Transverse colon (tissue), 4 donors: ENCODE results near the gene SSH2. TPM values are rescaled to one million over a fixed set of nuclear protein-coding genes. Genes with fewer than 3 reads are reported as not detected.
A peak's percentile ranks its signal among the peaks of the same experiment; 100 is the strongest.

Experiments
- DNase-seq: peaks from one replicate; pipeline ENCODE4 v3.0.0-alpha.2; 2019
- H3K27ac ChIP-seq, 4 donors: fragments of 200-600 bp; sonication (generic); 2 replicates each; pipeline ENCODE4 v1.5.1; 2016 to 2018; ENCODE audit warnings: inconsistent platforms in 4 of 4
- H3K27me3 ChIP-seq: fragments of 200-600 bp; sonication (generic); 2 replicates; pipeline ENCODE4 v1.5.1; 2017; ENCODE audit warnings: inconsistent platforms
- H3K36me3 ChIP-seq, 4 donors: fragments of 200-600 bp; sonication (generic); 2 replicates each; pipeline ENCODE4 v1.5.1; 2017 to 2019; ENCODE audit warnings: inconsistent platforms in 4 of 4
- H3K4me1 ChIP-seq, 4 donors: fragments of 200-600 bp; sonication (generic); 2 replicates each; pipeline ENCODE4 v1.5.1; 2017 to 2020; ENCODE audit warnings: inconsistent platforms in 4 of 4
- H3K4me3 ChIP-seq, 4 donors: fragments of 200-600 bp; sonication (generic); 1 replicate in 1 of 4; 2 replicates in 3 of 4; pipeline versions ENCODE4 v1.5.1 to v1.6.1; 2017 to 2019; ENCODE audit warnings: inconsistent platforms in 4 of 4
- H3K9me3 ChIP-seq, 2 donors: fragments of 200-600 bp; sonication (generic); 2 replicates each; pipeline ENCODE4 v1.5.1; 2017 to 2019; ENCODE audit warnings: inconsistent platforms in 2 of 2
- EP300 ChIP-seq: sonication (generic); formaldehyde crosslinking; IDR thresholded peaks from one replicate; pipeline ENCODE4 v1.6.1; 2017; ENCODE audit warnings: antibody characterized with exemption, low read depth
- POLR2A ChIP-seq: fragments of 450-650 bp; IDR thresholded peaks from one replicate; pipeline ENCODE4 v1.6.1; 2016; ENCODE audit warnings: antibody characterized with exemption, mild to moderate bottlenecking, moderate library complexity
- POLR2AphosphoS5 ChIP-seq, 3 donors: sonication (generic); formaldehyde crosslinking; IDR thresholded peaks; one replicate each; pipeline ENCODE4 v1.6.1; 2016; ENCODE audit warnings: antibody characterized with exemption in 3 of 3
- WGBS, 2 donors: methylation state at CpG; one replicate each; pipeline ENCODE4 v1.1.5; 2018; ENCODE audit warnings: low coverage in 1 of 2; 5-methylcytosine and 5-hydroxymethylcytosine counted together
- in situ Hi-C, 4 donors: fragments of 200-750 bp; cut with MboI; loops; one replicate each; pipeline versions ENCODE4 v1.15.0 to v1.15.1; 2017; ENCODE audit warnings: low sequenced_read_pairs in 3 of 4, low pct_ligation_motif_present in 1 of 4, low pct_unique_long_range_greater_than_20kb in 1 of 4
- intact Hi-C: fragments of 100-400 bp; cut with DNase I; formaldehyde crosslinking; loops from one replicate; pipeline ENCODE4 v1.15.1; 2023; ENCODE audit warnings: low total_unique reads
- total RNA-seq, 4 donors: library from RNA; depleted of rRNA; stranded (reverse); fragments of >200 nt; gene quantifications; one replicate each; pipeline ENCODE4 v1.1.0, GENCODE V29; 2016
- TF ChIP-seq, protein P1 (sequence below), 5 experiments: fragments of 200-600 bp in 3 of 5; fragments of 450-650 bp in 2 of 5; sonication (generic) in 3 of 5; IDR thresholded peaks; 1 replicate in 2 of 5; 2 replicates in 3 of 5; pipeline ENCODE4 v1.5.1; 2016 to 2017; ENCODE audit warnings: antibody characterized with exemption in 5 of 5, inconsistent platforms in 3 of 5, mild to moderate bottlenecking in 2 of 5, moderate library complexity in 1 of 5

Gene SSH2
- total RNA-seq, 4 donors from 2014 or later: 15.3 to 99.9 (median 46.0) TPM

- DNase-seq: no peak
- Histone ChIP-seq H3K9me3 (no peaks in the 10 kb centered on the region), H3K4me3 (no peak overlapping the region), H3K4me1 (peaks cover 0 to 27% (median 0%) of the 10 kb centered on the region in 4 donors), H3K27me3 (no peaks in the 10 kb centered on the region), H3K36me3 (no peaks in the 10 kb centered on the region), H3K27ac (no peak overlapping the region)
- TF ChIP-seq, protein P1, sequence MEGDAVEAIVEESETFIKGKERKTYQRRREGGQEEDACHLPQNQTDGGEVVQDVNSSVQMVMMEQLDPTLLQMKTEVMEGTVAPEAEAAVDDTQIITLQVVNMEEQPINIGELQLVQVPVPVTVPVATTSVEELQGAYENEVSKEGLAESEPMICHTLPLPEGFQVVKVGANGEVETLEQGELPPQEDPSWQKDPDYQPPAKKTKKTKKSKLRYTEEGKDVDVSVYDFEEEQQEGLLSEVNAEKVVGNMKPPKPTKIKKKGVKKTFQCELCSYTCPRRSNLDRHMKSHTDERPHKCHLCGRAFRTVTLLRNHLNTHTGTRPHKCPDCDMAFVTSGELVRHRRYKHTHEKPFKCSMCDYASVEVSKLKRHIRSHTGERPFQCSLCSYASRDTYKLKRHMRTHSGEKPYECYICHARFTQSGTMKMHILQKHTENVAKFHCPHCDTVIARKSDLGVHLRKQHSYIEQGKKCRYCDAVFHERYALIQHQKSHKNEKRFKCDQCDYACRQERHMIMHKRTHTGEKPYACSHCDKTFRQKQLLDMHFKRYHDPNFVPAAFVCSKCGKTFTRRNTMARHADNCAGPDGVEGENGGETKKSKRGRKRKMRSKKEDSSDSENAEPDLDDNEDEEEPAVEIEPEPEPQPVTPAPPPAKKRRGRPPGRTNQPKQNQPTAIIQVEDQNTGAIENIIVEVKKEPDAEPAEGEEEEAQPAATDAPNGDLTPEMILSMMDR (IDR thresholded peaks at IDR 0.05): no peak
- TF ChIP-seq EP300 (no peak), POLR2AphosphoS5 (IDR thresholded peaks at IDR 0.05) (no peak), POLR2A (no peak)
- in situ Hi-C loops: no loop called here
- 85 to 100% methylated on average over 1 of the region's 1 CpG for WGBS, 2 donors
- intact Hi-C loops: no loop called here
Measured at GRCh38 chr17:29714146-29714545, 215.9 kb downstream of the SSH2 start.

GRCh38 chr17:29713626-29714025 lies 216.4 kb downstream of the SSH2 start:
- Histone ChIP-seq H3K27ac (no peak overlapping the region), H3K27me3 (no peaks in the 10 kb centered on the region), H3K36me3 (no peaks in the 10 kb centered on the region), H3K9me3 (no peaks in the 10 kb centered on the region), H3K4me1 (peaks cover 0 to 28% (median 0%) of the 10 kb centered on the region in 4 donors), H3K4me3 (no peak overlapping the region)
- no peak for TF ChIP-seq POLR2A
- TF ChIP-seq POLR2AphosphoS5 (IDR thresholded peaks at IDR 0.05): no peak
- TF ChIP-seq EP300: no peak
- TF ChIP-seq, protein P1 (IDR thresholded peaks at IDR 0.05): no peak
- in situ Hi-C loops (no loop called here), intact Hi-C loops (no loop called here)
- DNase-seq: no peak

- TF ChIP-seq POLR2AphosphoS5 (IDR thresholded peaks at IDR 0.05) (no peak), EP300 (no peak), POLR2A (no peak)
- TF ChIP-seq, protein P1 (IDR thresholded peaks at IDR 0.05): no peak
- 86 to 90% methylated on average over 10 to 11 of the region's 11 CpGs for WGBS, 2 donors
- in situ Hi-C loops (no loop called here), intact Hi-C loops (no loop called here)
- Histone ChIP-seq H3K27me3 (no peaks in the 10 kb centered on the region), H3K4me1 (peaks cover 0 to 28% (median 0%) of the 10 kb centered on the region in 4 donors), H3K27ac (peak overlapping the region in 2 of 4 donors; percentile 6 to 41), H3K9me3 (no peaks in the 10 kb centered on the region), H3K36me3 (no peaks in the 10 kb centered on the region), H3K4me3 (no peak overlapping the region)
- no peak for DNase-seq
Measured at GRCh38 chr17:29711588-29712385, 218.2 kb downstream of the SSH2 start.

DNA sequence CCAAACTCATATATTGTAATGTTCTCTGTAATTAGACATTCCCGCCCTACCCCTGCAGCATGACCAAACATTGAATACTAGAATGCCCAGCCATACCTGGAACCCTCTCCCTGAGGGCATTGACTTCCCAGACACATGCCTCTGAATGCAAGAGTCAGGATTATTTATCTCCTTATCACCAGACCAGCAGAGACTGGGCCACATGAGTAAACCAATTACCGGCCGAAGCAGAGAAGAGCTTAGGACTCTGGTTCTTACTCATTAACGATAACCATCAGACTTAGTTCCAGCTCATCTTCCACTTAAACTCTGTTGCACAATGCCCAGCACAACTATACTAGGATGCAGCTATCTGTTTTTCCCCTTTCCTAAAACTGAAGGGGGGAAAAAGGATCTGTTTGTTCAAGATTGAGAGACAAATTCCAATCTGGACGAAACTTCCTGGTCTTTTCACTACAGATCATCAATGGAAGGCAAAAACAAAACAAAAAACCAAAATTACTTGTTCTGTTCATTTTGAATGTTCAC lies 219.1 kb downstream of the SSH2 start:
- no peak for TF ChIP-seq EP300
- TF ChIP-seq, protein P1 (IDR thresholded peaks at IDR 0.05): no peak
- no peak for TF ChIP-seq POLR2AphosphoS5 (IDR thresholded peaks at IDR 0.05)
- no peak for TF ChIP-seq POLR2A
- Histone ChIP-seq H3K27me3 (no peaks in the 10 kb centered on the region), H3K4me3 (no peak overlapping the region), H3K4me1 (peaks cover 0 to 28% (median 0%) of the 10 kb centered on the region in 4 donors), H3K9me3 (no peaks in the 10 kb centered on the region), H3K27ac (peak overlapping the region in 3 of 4 donors; percentile 6 to 50 (median 41)), H3K36me3 (no peaks in the 10 kb centered on the region)
- in situ Hi-C loops (no loop called here), intact Hi-C loops (no loop called here)
- no peak for DNase-seq
- WGBS, 2 donors: 75 to 79% methylated on average over 5 of the region's 5 CpGs
